ENCODE results near the gene CCNF. TPM values are rescaled to one million over a fixed set of nuclear protein-coding genes. Genes with fewer than 3 reads are reported as not detected.

The CCNF gene
- total RNA-seq, 4 donors from 2014 or later: 0.27 to 2.1 (median 0.82) TPM

DNA sequence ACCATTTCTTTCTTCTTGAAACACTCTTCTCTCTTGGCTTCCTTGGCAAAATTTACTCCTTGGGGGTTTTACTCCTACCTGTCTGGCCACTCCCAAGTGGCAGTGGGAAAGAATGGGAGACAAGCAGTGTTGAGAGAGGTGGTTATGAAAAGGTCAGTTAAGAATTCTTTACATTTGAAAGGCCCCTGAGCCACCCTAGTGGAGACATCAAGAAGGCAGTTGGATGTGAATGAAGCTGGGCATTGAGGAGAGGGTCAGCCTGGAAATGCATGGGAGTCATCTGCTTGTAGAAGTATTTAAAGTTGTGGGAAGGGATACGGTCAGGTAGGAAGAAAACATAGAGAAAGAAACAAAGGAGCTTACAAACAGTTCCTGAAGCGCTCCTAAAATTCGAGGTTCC lies 42.3 kb upstream of the CCNF start:
- no peak overlapping the region for H3K4me3 ChIP-seq
- no peak overlapping the region for H3K27ac ChIP-seq
- TF ChIP-seq POLR2AphosphoS5 (IDR thresholded peaks at IDR 0.05): no peak
- no peak for TF ChIP-seq EP300 (IDR thresholded peaks at IDR 0.05)
- TF ChIP-seq CTCF (IDR thresholded peaks at IDR 0.05): no peak
- no peak for TF ChIP-seq POLR2A (IDR thresholded peaks at IDR 0.05)
- H3K27me3 ChIP-seq: peaks cover 14% of the 10 kb centered on the region
- WGBS, 2 donors (ENCODE audit: low coverage in 1 of 2): 52 to 58% methylated on average over 3 of the region's 3 CpGs
- H3K9me3 ChIP-seq: peaks cover 0 to 11% (median 0%) of the 10 kb centered on the region in 3 donors
- H3K4me1 ChIP-seq: no peaks in the 10 kb centered on the region
- no peaks in the 10 kb centered on the region for H3K36me3 ChIP-seq
- ATAC-seq: no peak

DNA sequence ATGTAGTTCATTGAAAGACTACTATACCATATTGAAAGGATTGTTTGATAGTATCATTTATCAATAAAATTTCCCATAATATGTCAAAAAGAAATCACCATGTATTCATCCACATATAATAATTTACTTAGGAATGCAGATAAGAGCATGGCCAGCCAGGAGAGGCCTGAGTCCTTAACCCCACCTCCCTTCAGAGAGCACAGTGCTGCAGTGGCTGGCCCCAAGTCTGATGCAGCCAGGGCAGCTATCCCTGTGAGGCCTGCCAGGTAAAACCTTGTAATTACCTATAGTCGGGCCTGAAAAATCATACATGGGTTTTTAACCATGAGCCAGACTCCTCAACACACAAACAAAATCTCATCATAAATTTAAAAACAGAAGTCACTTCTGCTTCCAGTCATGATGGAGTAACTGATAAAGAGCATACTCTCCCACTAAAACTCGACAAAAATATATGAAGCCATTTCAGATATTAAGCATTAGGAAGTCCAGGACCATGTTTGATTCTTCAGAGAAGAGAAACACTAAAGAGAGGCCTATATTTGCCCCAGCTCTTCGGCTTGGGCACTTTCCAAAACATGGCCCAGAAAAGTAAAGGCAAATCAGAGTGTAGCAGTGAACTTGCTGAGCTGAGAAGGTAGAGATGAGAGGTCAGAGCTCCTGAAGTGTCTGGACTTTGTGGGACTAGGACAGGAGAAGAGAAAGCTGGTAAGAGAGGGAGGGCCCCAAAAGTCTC lies 40.9 kb upstream of the CCNF start:
- Histone ChIP-seq H3K36me3 (no peaks in the 10 kb centered on the region), H3K4me3 (no peak overlapping the region), H3K27me3 (peaks cover 14% of the 10 kb centered on the region), H3K27ac (no peak overlapping the region), H3K4me1 (no peaks in the 10 kb centered on the region), H3K9me3 (peaks cover 0 to 11% (median 0%) of the 10 kb centered on the region in 3 donors)
- 57 to 81% methylated on average over 2 to 3 of the region's 3 CpGs for WGBS, 2 donors (ENCODE audit: low coverage in 1 of 2)
- no peak for TF ChIP-seq CTCF (IDR thresholded peaks at IDR 0.05)
- no peak for TF ChIP-seq POLR2AphosphoS5 (IDR thresholded peaks at IDR 0.05)
- TF ChIP-seq POLR2A (IDR thresholded peaks at IDR 0.05): no peak
- TF ChIP-seq EP300 (IDR thresholded peaks at IDR 0.05): no peak
- no peak for ATAC-seq

DNA sequence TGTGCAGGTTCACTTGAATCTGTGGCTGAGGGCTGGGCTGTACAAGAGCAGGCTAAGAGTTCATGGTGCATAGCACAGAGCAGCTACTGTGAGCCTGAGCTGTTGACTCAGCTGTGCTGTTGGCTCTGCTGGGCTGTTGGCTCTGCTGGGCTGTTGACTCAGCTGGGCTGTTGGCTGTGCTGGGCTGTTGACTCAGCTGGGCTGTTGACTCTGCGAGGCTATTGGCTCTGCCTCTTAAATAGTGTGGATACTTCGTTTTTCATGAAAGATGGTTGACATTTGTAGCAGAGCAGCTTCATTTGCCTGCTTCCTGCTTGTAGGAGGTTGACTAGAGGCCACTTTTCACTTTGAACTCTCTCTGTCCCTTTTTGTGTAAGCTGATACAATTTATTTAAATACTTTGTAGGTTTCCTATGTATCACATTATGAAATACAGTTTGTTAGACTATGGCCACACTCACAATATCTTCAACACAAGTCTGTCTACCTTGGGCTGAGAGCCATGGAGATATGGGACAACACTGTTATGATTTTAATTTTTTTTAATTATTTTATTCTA lies 40.3 kb upstream of the CCNF start:
- no peak overlapping the region for H3K27ac ChIP-seq
- ATAC-seq: no peak

GRCh38 chr16:2392025-2392424 lies 37.2 kb upstream of the CCNF start:
- Histone ChIP-seq H3K36me3 (no peaks in the 10 kb centered on the region), H3K27me3 (peaks cover 2% of the 10 kb centered on the region), H3K27ac (no peak overlapping the region), H3K4me1 (no peaks in the 10 kb centered on the region), H3K9me3 (peaks cover 0 to 11% (median 0%) of the 10 kb centered on the region in 3 donors), H3K4me3 (no peak overlapping the region)
- TF ChIP-seq POLR2AphosphoS5 (IDR thresholded peaks at IDR 0.05) (no peak), POLR2A (IDR thresholded peaks at IDR 0.05) (no peak), CTCF (IDR thresholded peaks at IDR 0.05) (no peak), EP300 (IDR thresholded peaks at IDR 0.05) (no peak)
- ATAC-seq: no peak

More for the DNA sequence above, 40.3 kb upstream of the CCNF start:
- Histone ChIP-seq H3K4me3 (no peak overlapping the region), H3K36me3 (no peaks in the 10 kb centered on the region), H3K27me3 (peaks cover 14% of the 10 kb centered on the region), H3K4me1 (no peaks in the 10 kb centered on the region), H3K9me3 (peaks cover 0 to 11% (median 0%) of the 10 kb centered on the region in 3 donors)
- 20% methylated on average over 1 of the region's 2 CpGs; no CpG with 5 or more reads in 1 of the 2 donors for WGBS, 2 donors (ENCODE audit: low coverage in 1 of 2)
- no peak for TF ChIP-seq POLR2A (IDR thresholded peaks at IDR 0.05)

- H3K36me3 ChIP-seq: no peaks in the 10 kb centered on the region
- TF ChIP-seq POLR2A (IDR thresholded peaks at IDR 0.05): no peak
- TF ChIP-seq POLR2AphosphoS5 (IDR thresholded peaks at IDR 0.05): no peak
- no peak for TF ChIP-seq CTCF (IDR thresholded peaks at IDR 0.05)
- no peak for TF ChIP-seq EP300 (IDR thresholded peaks at IDR 0.05)
- H3K4me1 ChIP-seq: no peaks in the 10 kb centered on the region
- no peak for ATAC-seq
- no peak overlapping the region for H3K4me3 ChIP-seq
- no peak overlapping the region for H3K27ac ChIP-seq
- H3K9me3 ChIP-seq: no peaks in the 10 kb centered on the region
- H3K27me3 ChIP-seq: no peaks in the 10 kb centered on the region
- WGBS, 2 donors (ENCODE audit: low coverage in 1 of 2): 78 to 85% methylated on average over 4 to 5 of the region's 5 CpGs
These were observed 30.7 kb upstream of the CCNF start for GRCh38 chr16:2398520-2398919.
